Measurements from ENCODE around the gene SLC44A4. TPM values are rescaled to one million over a fixed set of nuclear protein-coding genes. Genes with fewer than 3 reads are reported as not detected.

SLC44A4 gene
- polyA plus RNA-seq, 1 donor (not counting 4 experiments of a cell fraction or from before 2014, with no cell fraction given) = 0.25 TPM

GRCh38 chr6:31878222-31878621, 575 bp downstream of the SLC44A4 start:
- Histone ChIP-seq H2AFZ (ENCODE audit: control insufficient read depth, low read length) (no peak overlapping the region), H3K4me3 (ENCODE audit: control insufficient read depth in 2 of 3, extremely low read depth in 1 of 3, insufficient read depth in 2 of 3, low read depth in 1 of 3, low read length in 3 of 3) (no peak overlapping the region), H3K36me3 (ENCODE audit: control insufficient read depth in 2 of 2, extremely low read depth in 1 of 2, insufficient read depth in 2 of 2, low read length in 2 of 2) (peaks cover 7 to 13% of the 10 kb centered on the region in 2 experiments), H3K79me2 (ENCODE audit: control insufficient read depth, insufficient read depth, low read length) (no peaks in the 10 kb centered on the region), H4K20me1 (ENCODE audit: control insufficient read depth, extremely low read depth, insufficient read depth, low read length) (no peaks in the 10 kb centered on the region), H3K27ac (ENCODE audit: control insufficient read depth, insufficient read depth, low read length) (no peak overlapping the region), H3K27me3 (ENCODE audit: control insufficient read depth, extremely low read depth, insufficient read depth, low read length) (no peaks in the 10 kb centered on the region), H3K9ac (ENCODE audit: control insufficient read depth, extremely low read depth, insufficient read depth, low read length) (no peak overlapping the region), H3K4me2 (ENCODE audit: control insufficient read depth, extremely low read depth, insufficient read depth, low read depth, low read length) (no peak overlapping the region), H3K9me3 (ENCODE audit: control insufficient read depth, low read depth, low read length) (no peaks in the 10 kb centered on the region), H3K9me1 (ENCODE audit: control insufficient read depth, extremely low read depth, insufficient read depth, low read length) (no peaks in the 10 kb centered on the region), H3K4me1 (ENCODE audit: control insufficient read depth, extremely low read depth, insufficient read depth, low read length) (peaks cover 4% of the 10 kb centered on the region)
- TF ChIP-seq CTCF (optimal IDR thresholded peaks at IDR 0.05 in 1 of 3, IDR thresholded peaks at IDR 0.05 in 1 of 3, conservative IDR thresholded peaks at IDR 0.05 in 1 of 3; ENCODE audit: extremely low read depth in 1 of 3, insufficient read depth in 2 of 3, low read length in 3 of 3) (no peak), EZH2 (IDR thresholded peaks at IDR 0.05; ENCODE audit: low read length) (no peak)
- dilution Hi-C loops (cut with MboI; ENCODE audit: extremely low pct_ligation_motif_present, low sequenced_read_pairs) = no loop called here
- no peak for DNase-seq (ENCODE audit: low read depth, low spot score)
- FAIRE-seq = no peak

GRCh38 chr6:31877651-31878161, 1.1 kb downstream of the SLC44A4 start:
- Histone ChIP-seq H3K4me1 (ENCODE audit: control insufficient read depth, extremely low read depth, insufficient read depth, low read length) (peaks cover 4% of the 10 kb centered on the region), H3K9me3 (ENCODE audit: control insufficient read depth, low read depth, low read length) (no peaks in the 10 kb centered on the region), H4K20me1 (ENCODE audit: control insufficient read depth, extremely low read depth, insufficient read depth, low read length) (no peaks in the 10 kb centered on the region), H2AFZ (ENCODE audit: control insufficient read depth, low read length) (no peak overlapping the region), H3K4me3 (ENCODE audit: control insufficient read depth in 2 of 3, extremely low read depth in 1 of 3, insufficient read depth in 2 of 3, low read depth in 1 of 3, low read length in 3 of 3) (no peak overlapping the region), H3K79me2 (ENCODE audit: control insufficient read depth, insufficient read depth, low read length) (no peaks in the 10 kb centered on the region), H3K4me2 (ENCODE audit: control insufficient read depth, extremely low read depth, insufficient read depth, low read depth, low read length) (no peak overlapping the region), H3K27ac (ENCODE audit: control insufficient read depth, insufficient read depth, low read length) (no peak overlapping the region), H3K9me1 (ENCODE audit: control insufficient read depth, extremely low read depth, insufficient read depth, low read length) (no peaks in the 10 kb centered on the region), H3K27me3 (ENCODE audit: control insufficient read depth, extremely low read depth, insufficient read depth, low read length) (no peaks in the 10 kb centered on the region), H3K9ac (ENCODE audit: control insufficient read depth, extremely low read depth, insufficient read depth, low read length) (no peak overlapping the region), H3K36me3 (ENCODE audit: control insufficient read depth in 2 of 2, extremely low read depth in 1 of 2, insufficient read depth in 2 of 2, low read length in 2 of 2) (peaks cover 2 to 9% of the 10 kb centered on the region in 2 experiments)
- DNase-seq (ENCODE audit: low read depth, low spot score) (no peak), FAIRE-seq (no peak)
- dilution Hi-C loops (cut with MboI; ENCODE audit: extremely low pct_ligation_motif_present, low sequenced_read_pairs) = no loop called here
- TF ChIP-seq EZH2 (IDR thresholded peaks at IDR 0.05; ENCODE audit: low read length) (no peak), CTCF (optimal IDR thresholded peaks at IDR 0.05 in 1 of 3, IDR thresholded peaks at IDR 0.05 in 1 of 3, conservative IDR thresholded peaks at IDR 0.05 in 1 of 3; ENCODE audit: extremely low read depth in 1 of 3, insufficient read depth in 2 of 3, low read length in 3 of 3) (no peak)
